ENCODE results near the gene ADM5.
A peak's percentile ranks its signal among the peaks of the same experiment; 100 is the strongest.

ADM5 gene

GRCh38 chr19:49680421-49681351 is 8.7 kb upstream of the ADM5 start:
- H3K4me3 Mint-ChIP-seq, result no peak overlapping the region
- intact Hi-C loops (cut with micrococcal nuclease), result no loop called here
- H3K36me3 Mint-ChIP-seq (ENCODE audit: low read depth), result peaks cover 75% of the 10 kb centered on the region
- peaks cover 44% of the 10 kb centered on the region for H3K4me1 Mint-ChIP-seq (ENCODE audit: low read depth)
- H3K27ac Mint-ChIP-seq, result peak overlapping the region; percentile 70
- no peaks in the 10 kb centered on the region for H3K27me3 Mint-ChIP-seq
- H3K9me3 Mint-ChIP-seq, result no peaks in the 10 kb centered on the region

GRCh38 chr19:49681830-49682229 is 7.6 kb upstream of the ADM5 start:
- no peaks in the 10 kb centered on the region for H3K9me3 Mint-ChIP-seq
- peaks cover 78% of the 10 kb centered on the region for H3K36me3 Mint-ChIP-seq (ENCODE audit: low read depth)
- no peak overlapping the region for H3K4me3 Mint-ChIP-seq
- intact Hi-C loops (cut with micrococcal nuclease), result no loop called here
- peaks cover 37% of the 10 kb centered on the region for H3K4me1 Mint-ChIP-seq (ENCODE audit: low read depth)
- H3K27ac Mint-ChIP-seq, result no peak overlapping the region
- H3K27me3 Mint-ChIP-seq, result no peaks in the 10 kb centered on the region

- H3K36me3 Mint-ChIP-seq (ENCODE audit: low read depth), result peaks cover 78% of the 10 kb centered on the region
- H3K4me3 Mint-ChIP-seq, result no peak overlapping the region
- intact Hi-C loops (cut with micrococcal nuclease), result no loop called here
- H3K27ac Mint-ChIP-seq, result no peak overlapping the region
- H3K27me3 Mint-ChIP-seq, result no peaks in the 10 kb centered on the region
- peaks cover 42% of the 10 kb centered on the region for H3K4me1 Mint-ChIP-seq (ENCODE audit: low read depth)
- no peaks in the 10 kb centered on the region for H3K9me3 Mint-ChIP-seq
These were observed 7.1 kb upstream of the ADM5 start for GRCh38 chr19:49682274-49682673.

GRCh38 chr19:49683814-49684250 is 5.6 kb upstream of the ADM5 start:
- Mint-ChIP-seq H3K4me3 (no peak overlapping the region), H3K27me3 (peaks cover 4% of the 10 kb centered on the region), H3K27ac (peak overlapping the region; percentile 57), H3K4me1 (ENCODE audit: low read depth) (peaks cover 44% of the 10 kb centered on the region), H3K9me3 (no peaks in the 10 kb centered on the region), H3K36me3 (ENCODE audit: low read depth) (peaks cover 91% of the 10 kb centered on the region)
- intact Hi-C loops (cut with micrococcal nuclease), result no loop called here

GRCh38 chr19:49684251-49684982 is 5.0 kb upstream of the ADM5 start:
- H3K9me3 Mint-ChIP-seq, result no peaks in the 10 kb centered on the region
- peaks cover 10% of the 10 kb centered on the region for H3K27me3 Mint-ChIP-seq
- H3K4me3 Mint-ChIP-seq, result no peak overlapping the region
- peak overlapping the region; percentile 57 for H3K27ac Mint-ChIP-seq
- peaks cover 45% of the 10 kb centered on the region for H3K4me1 Mint-ChIP-seq (ENCODE audit: low read depth)
- peaks cover 97% of the 10 kb centered on the region for H3K36me3 Mint-ChIP-seq (ENCODE audit: low read depth)
- intact Hi-C loops (cut with micrococcal nuclease), result no loop called here

GRCh38 chr19:49684983-49685553 is 4.3 kb upstream of the ADM5 start:
- H3K4me1 Mint-ChIP-seq (ENCODE audit: low read depth), result peaks cover 45% of the 10 kb centered on the region
- no peak overlapping the region for H3K27ac Mint-ChIP-seq
- no peak overlapping the region for H3K4me3 Mint-ChIP-seq
- intact Hi-C loops (cut with micrococcal nuclease), result no loop called here
- no peaks in the 10 kb centered on the region for H3K9me3 Mint-ChIP-seq
- peaks cover 17% of the 10 kb centered on the region for H3K27me3 Mint-ChIP-seq
- H3K36me3 Mint-ChIP-seq (ENCODE audit: low read depth), result peaks cover 92% of the 10 kb centered on the region

GRCh38 chr19:49685845-49686332 is 3.5 kb upstream of the ADM5 start:
- no peaks in the 10 kb centered on the region for H3K9me3 Mint-ChIP-seq
- no peak overlapping the region for H3K27ac Mint-ChIP-seq
- H3K36me3 Mint-ChIP-seq (ENCODE audit: low read depth), result peaks cover 87% of the 10 kb centered on the region

GRCh38 chr19:49686503-49687088 is 2.8 kb upstream of the ADM5 start:
- H3K27me3 Mint-ChIP-seq, result peaks cover 32% of the 10 kb centered on the region
- peaks cover 52% of the 10 kb centered on the region for H3K4me1 Mint-ChIP-seq (ENCODE audit: low read depth)
- intact Hi-C loops (cut with micrococcal nuclease), result no loop called here
- H3K27ac Mint-ChIP-seq, result peak overlapping the region; percentile 58
- H3K36me3 Mint-ChIP-seq (ENCODE audit: low read depth), result peaks cover 80% of the 10 kb centered on the region
- H3K9me3 Mint-ChIP-seq, result no peaks in the 10 kb centered on the region
- no peak overlapping the region for H3K4me3 Mint-ChIP-seq

More at GRCh38 chr19:49685845-49686332, 3.5 kb upstream of the ADM5 start:
- H3K4me3 Mint-ChIP-seq, result no peak overlapping the region
- intact Hi-C loops (cut with micrococcal nuclease), result no loop called here
- peaks cover 49% of the 10 kb centered on the region for H3K4me1 Mint-ChIP-seq (ENCODE audit: low read depth)
- peaks cover 25% of the 10 kb centered on the region for H3K27me3 Mint-ChIP-seq

- no peaks in the 10 kb centered on the region for H3K9me3 Mint-ChIP-seq
- H3K27me3 Mint-ChIP-seq, result peaks cover 37% of the 10 kb centered on the region
- intact Hi-C loops (cut with micrococcal nuclease), result no loop called here
- peaks cover 52% of the 10 kb centered on the region for H3K4me1 Mint-ChIP-seq (ENCODE audit: low read depth)
- H3K4me3 Mint-ChIP-seq, result no peak overlapping the region
- H3K27ac Mint-ChIP-seq, result peak overlapping the region; percentile 58
- H3K36me3 Mint-ChIP-seq (ENCODE audit: low read depth), result peaks cover 74% of the 10 kb centered on the region
These were observed 2.2 kb upstream of the ADM5 start for GRCh38 chr19:49687150-49687549.

GRCh38 chr19:49687566-49688316 is 1.7 kb upstream of the ADM5 start:
- intact Hi-C loops (cut with micrococcal nuclease), result no loop called here
- peaks cover 52% of the 10 kb centered on the region for H3K4me1 Mint-ChIP-seq (ENCODE audit: low read depth)
- H3K27me3 Mint-ChIP-seq, result peaks cover 43% of the 10 kb centered on the region
- H3K9me3 Mint-ChIP-seq, result no peaks in the 10 kb centered on the region
- peak overlapping the region; percentile 58 for H3K27ac Mint-ChIP-seq
- peaks cover 68% of the 10 kb centered on the region for H3K36me3 Mint-ChIP-seq (ENCODE audit: low read depth)
- H3K4me3 Mint-ChIP-seq, result no peak overlapping the region

GRCh38 chr19:49688531-49689132 is 762 bp upstream of the ADM5 start:
- Mint-ChIP-seq H3K4me1 (ENCODE audit: low read depth) (peaks cover 52% of the 10 kb centered on the region), H3K9me3 (no peaks in the 10 kb centered on the region), H3K27me3 (peaks cover 52% of the 10 kb centered on the region), H3K4me3 (no peak overlapping the region), H3K36me3 (ENCODE audit: low read depth) (peaks cover 59% of the 10 kb centered on the region), H3K27ac (peak overlapping the region; percentile 61)
- intact Hi-C loops (cut with micrococcal nuclease), result no loop called here

GRCh38 chr19:49690079-49690655 is 773 bp downstream of the ADM5 start:
- peaks cover 44% of the 10 kb centered on the region for H3K36me3 Mint-ChIP-seq (ENCODE audit: low read depth)
- peaks cover 47% of the 10 kb centered on the region for H3K4me1 Mint-ChIP-seq (ENCODE audit: low read depth)
- H3K27me3 Mint-ChIP-seq, result peaks cover 58% of the 10 kb centered on the region
- no peaks in the 10 kb centered on the region for H3K9me3 Mint-ChIP-seq
- peak overlapping the region; percentile 52 for H3K4me3 Mint-ChIP-seq
- intact Hi-C loops (cut with micrococcal nuclease), result no loop called here
- H3K27ac Mint-ChIP-seq, result peak overlapping the region; percentile 57

Measured in dendritic cell treated with granulocyte-macrophage colony-stimulating factor and Interleukin-4, amounts not matched to agents 40 ng/mL and 50 ng/mL, for 4 days (primary cell).